ENCODE results near the gene RFC2.
"Not testable (repeated sequence)": the region's sequence is repeated elsewhere in the genome, so short reads cannot be mapped to it uniquely, and the experiment has no call there.

Gene RFC2

GRCh38 chr7:74228951-74229900, 25.0 kb downstream of the RFC2 start:
- Histone ChIP-seq H3K36me3 (ENCODE audit: control insufficient read depth, insufficient read depth, low read length) (peaks cover 16% of the 10 kb centered on the region), H3K27me3 (replicated peaks; ENCODE audit: control insufficient read depth, insufficient read depth, low read length, poor library complexity, severe bottlenecking) (no peaks in the 10 kb centered on the region), H3K9me3 (ENCODE audit: control insufficient read depth, low read length) (no peaks in the 10 kb centered on the region), H3K4me1 (ENCODE audit: control insufficient read depth, insufficient read depth, low read length, poor library complexity, severe bottlenecking) (no peaks in the 10 kb centered on the region), H3K27ac (ENCODE audit: insufficient read depth, low read length, poor library complexity, severe bottlenecking) (no peak overlapping the region), H3K4me3 (ENCODE audit: insufficient read depth, low read depth, low read length, poor library complexity, severe bottlenecking) (no peak overlapping the region)
- DNase-seq, result no peak

- Histone ChIP-seq H3K36me3 (ENCODE audit: control insufficient read depth, insufficient read depth, low read length) (no peaks in the 10 kb centered on the region), H3K27me3 (replicated peaks; ENCODE audit: control insufficient read depth, insufficient read depth, low read length, poor library complexity, severe bottlenecking) (no peaks in the 10 kb centered on the region), H3K9me3 (ENCODE audit: control insufficient read depth, low read length) (no peaks in the 10 kb centered on the region), H3K4me3 (ENCODE audit: insufficient read depth, low read depth, low read length, poor library complexity, severe bottlenecking) (no peak overlapping the region), H3K27ac (ENCODE audit: insufficient read depth, low read length, poor library complexity, severe bottlenecking) (no peak overlapping the region), H3K4me1 (ENCODE audit: control insufficient read depth, insufficient read depth, low read length, poor library complexity, severe bottlenecking) (no peaks in the 10 kb centered on the region)
- no peak for DNase-seq
These were observed 27.6 kb downstream of the RFC2 start for GRCh38 chr7:74226633-74227032.

GRCh38 chr7:74225400-74225799, 28.8 kb downstream of the RFC2 start:
- no peaks in the 10 kb centered on the region for H3K9me3 ChIP-seq (ENCODE audit: control insufficient read depth, low read length)
- H3K27ac ChIP-seq (ENCODE audit: insufficient read depth, low read length, poor library complexity, severe bottlenecking), result no peak overlapping the region
- DNase-seq, result no peak
- H3K4me3 ChIP-seq (ENCODE audit: insufficient read depth, low read depth, low read length, poor library complexity, severe bottlenecking), result no peak overlapping the region
- no peaks in the 10 kb centered on the region for H3K4me1 ChIP-seq (ENCODE audit: control insufficient read depth, insufficient read depth, low read length, poor library complexity, severe bottlenecking)
- H3K36me3 ChIP-seq (ENCODE audit: control insufficient read depth, insufficient read depth, low read length), result no peaks in the 10 kb centered on the region
- H3K27me3 ChIP-seq (replicated peaks; ENCODE audit: control insufficient read depth, insufficient read depth, low read length, poor library complexity, severe bottlenecking), result no peaks in the 10 kb centered on the region

GRCh38 chr7:74224907-74225306, 29.3 kb downstream of the RFC2 start:
- not testable (repeated sequence) for H3K4me1 ChIP-seq (ENCODE audit: control insufficient read depth, insufficient read depth, low read length, poor library complexity, severe bottlenecking); H3K27me3 ChIP-seq (replicated peaks; ENCODE audit: control insufficient read depth, insufficient read depth, low read length, poor library complexity, severe bottlenecking); H3K4me3 ChIP-seq (ENCODE audit: insufficient read depth, low read depth, low read length, poor library complexity, severe bottlenecking); H3K9me3 ChIP-seq (ENCODE audit: control insufficient read depth, low read length); H3K36me3 ChIP-seq (ENCODE audit: control insufficient read depth, insufficient read depth, low read length); H3K27ac ChIP-seq (ENCODE audit: insufficient read depth, low read length, poor library complexity, severe bottlenecking); DNase-seq

- Histone ChIP-seq H3K4me3 (ENCODE audit: insufficient read depth, low read depth, low read length, poor library complexity, severe bottlenecking) (no peak overlapping the region), H3K4me1 (ENCODE audit: control insufficient read depth, insufficient read depth, low read length, poor library complexity, severe bottlenecking) (no peaks in the 10 kb centered on the region), H3K36me3 (ENCODE audit: control insufficient read depth, insufficient read depth, low read length) (no peaks in the 10 kb centered on the region), H3K27ac (ENCODE audit: insufficient read depth, low read length, poor library complexity, severe bottlenecking) (no peak overlapping the region), H3K27me3 (replicated peaks; ENCODE audit: control insufficient read depth, insufficient read depth, low read length, poor library complexity, severe bottlenecking) (no peaks in the 10 kb centered on the region), H3K9me3 (ENCODE audit: control insufficient read depth, low read length) (no peaks in the 10 kb centered on the region)
- no peak for DNase-seq
These were observed 29.7 kb downstream of the RFC2 start for GRCh38 chr7:74224511-74224832.

GRCh38 chr7:74223711-74224510, 30.3 kb downstream of the RFC2 start:
- Histone ChIP-seq H3K9me3 (ENCODE audit: control insufficient read depth, low read length) (no peaks in the 10 kb centered on the region), H3K36me3 (ENCODE audit: control insufficient read depth, insufficient read depth, low read length) (no peaks in the 10 kb centered on the region), H3K27me3 (replicated peaks; ENCODE audit: control insufficient read depth, insufficient read depth, low read length, poor library complexity, severe bottlenecking) (no peaks in the 10 kb centered on the region), H3K4me3 (ENCODE audit: insufficient read depth, low read depth, low read length, poor library complexity, severe bottlenecking) (no peak overlapping the region), H3K4me1 (ENCODE audit: control insufficient read depth, insufficient read depth, low read length, poor library complexity, severe bottlenecking) (no peaks in the 10 kb centered on the region), H3K27ac (ENCODE audit: insufficient read depth, low read length, poor library complexity, severe bottlenecking) (no peak overlapping the region)
- DNase-seq, result no peak

- Histone ChIP-seq H3K4me1 (ENCODE audit: control insufficient read depth, insufficient read depth, low read length, poor library complexity, severe bottlenecking) (no peaks in the 10 kb centered on the region), H3K4me3 (ENCODE audit: insufficient read depth, low read depth, low read length, poor library complexity, severe bottlenecking) (no peak overlapping the region), H3K27ac (ENCODE audit: insufficient read depth, low read length, poor library complexity, severe bottlenecking) (no peak overlapping the region)
These were observed 31.1 kb downstream of the RFC2 start for GRCh38 chr7:74222851-74223710.

GRCh38 chr7:74221713-74222112, 32.5 kb downstream of the RFC2 start:
- no peak for DNase-seq
- Histone ChIP-seq H3K36me3 (ENCODE audit: control insufficient read depth, insufficient read depth, low read length) (no peaks in the 10 kb centered on the region), H3K4me1 (ENCODE audit: control insufficient read depth, insufficient read depth, low read length, poor library complexity, severe bottlenecking) (peaks cover 9% of the 10 kb centered on the region)

More at GRCh38 chr7:74222851-74223710, 31.1 kb downstream of the RFC2 start:
- H3K9me3 ChIP-seq (ENCODE audit: control insufficient read depth, low read length), result no peaks in the 10 kb centered on the region
- no peaks in the 10 kb centered on the region for H3K27me3 ChIP-seq (replicated peaks; ENCODE audit: control insufficient read depth, insufficient read depth, low read length, poor library complexity, severe bottlenecking)
- no peaks in the 10 kb centered on the region for H3K36me3 ChIP-seq (ENCODE audit: control insufficient read depth, insufficient read depth, low read length)
- no peak for DNase-seq

GRCh38 chr7:74220229-74220628, 34.0 kb downstream of the RFC2 start:
- Histone ChIP-seq H3K27ac (ENCODE audit: insufficient read depth, low read length, poor library complexity, severe bottlenecking) (no peak overlapping the region), H3K4me1 (ENCODE audit: control insufficient read depth, insufficient read depth, low read length, poor library complexity, severe bottlenecking) (peaks cover 9% of the 10 kb centered on the region), H3K9me3 (ENCODE audit: control insufficient read depth, low read length) (no peaks in the 10 kb centered on the region), H3K4me3 (ENCODE audit: insufficient read depth, low read depth, low read length, poor library complexity, severe bottlenecking) (no peak overlapping the region), H3K27me3 (replicated peaks; ENCODE audit: control insufficient read depth, insufficient read depth, low read length, poor library complexity, severe bottlenecking) (no peaks in the 10 kb centered on the region), H3K36me3 (ENCODE audit: control insufficient read depth, insufficient read depth, low read length) (no peaks in the 10 kb centered on the region)
- no peak for DNase-seq

More at GRCh38 chr7:74221713-74222112, 32.5 kb downstream of the RFC2 start:
- no peak overlapping the region for H3K27ac ChIP-seq (ENCODE audit: insufficient read depth, low read length, poor library complexity, severe bottlenecking)
- H3K27me3 ChIP-seq (replicated peaks; ENCODE audit: control insufficient read depth, insufficient read depth, low read length, poor library complexity, severe bottlenecking), result no peaks in the 10 kb centered on the region
- H3K9me3 ChIP-seq (ENCODE audit: control insufficient read depth, low read length), result no peaks in the 10 kb centered on the region
- no peak overlapping the region for H3K4me3 ChIP-seq (ENCODE audit: insufficient read depth, low read depth, low read length, poor library complexity, severe bottlenecking)

All from effector memory CD4-positive, alpha-beta T cell (primary cell).